Fibroblast of lung (primary cell): Measurements from ENCODE around the gene PARVG.

Experiments used
- EZH2 ChIP-seq: IDR thresholded peaks from 2 replicates; pipeline ENCODE4 v1.5.1; 2012; ENCODE audit warnings: low read length, control low read depth, mild to moderate bottlenecking; ENCODE audit errors: missing control alignments
- TF ChIP-seq, protein P1 (sequence below), 2 donors: IDR thresholded peaks in 1 of 2; conservative IDR thresholded peaks in 1 of 2; 1 replicate in 1 of 2; 2 replicates in 1 of 2; pipeline ENCODE4 v1.5.1; 2011 to 2012; ENCODE audit warnings: low read length in 2 of 2, control low read depth in 1 of 2, inconsistent platforms in 1 of 2, low read depth in 1 of 2, mild to moderate bottlenecking in 1 of 2

DNA sequence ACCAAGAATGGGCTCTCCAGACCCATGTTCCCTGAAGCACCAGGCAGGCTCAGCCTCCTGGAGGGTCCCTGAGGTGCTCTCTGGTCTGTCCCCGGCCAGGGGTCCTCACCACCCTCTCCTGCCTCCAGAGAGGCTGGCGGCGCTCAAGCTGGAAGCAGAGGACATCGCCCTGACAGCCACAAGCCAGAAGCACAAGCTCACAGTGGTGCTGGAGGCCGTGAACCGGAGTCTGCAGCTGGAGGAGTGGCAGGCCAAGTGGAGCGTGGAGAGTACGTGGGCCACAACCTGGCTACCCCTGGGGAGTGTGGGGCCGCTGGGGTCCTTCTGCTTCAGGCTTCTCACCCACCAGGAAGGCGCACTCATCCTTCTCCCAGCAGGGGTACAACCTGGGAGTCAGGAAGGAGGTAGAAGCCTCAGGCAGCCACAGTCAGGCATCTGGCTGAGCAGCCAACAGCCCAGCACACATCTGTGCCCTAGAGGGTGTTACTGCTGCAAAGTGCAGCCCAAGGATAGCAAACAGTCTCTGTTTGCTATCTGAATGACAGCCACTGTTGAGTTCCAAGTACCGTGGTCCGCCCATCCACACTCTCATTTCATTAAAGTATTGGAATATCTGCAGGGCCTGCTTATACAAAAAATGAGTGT lies 8.4 kb downstream of the PARVG start:
- TF ChIP-seq, protein P1, sequence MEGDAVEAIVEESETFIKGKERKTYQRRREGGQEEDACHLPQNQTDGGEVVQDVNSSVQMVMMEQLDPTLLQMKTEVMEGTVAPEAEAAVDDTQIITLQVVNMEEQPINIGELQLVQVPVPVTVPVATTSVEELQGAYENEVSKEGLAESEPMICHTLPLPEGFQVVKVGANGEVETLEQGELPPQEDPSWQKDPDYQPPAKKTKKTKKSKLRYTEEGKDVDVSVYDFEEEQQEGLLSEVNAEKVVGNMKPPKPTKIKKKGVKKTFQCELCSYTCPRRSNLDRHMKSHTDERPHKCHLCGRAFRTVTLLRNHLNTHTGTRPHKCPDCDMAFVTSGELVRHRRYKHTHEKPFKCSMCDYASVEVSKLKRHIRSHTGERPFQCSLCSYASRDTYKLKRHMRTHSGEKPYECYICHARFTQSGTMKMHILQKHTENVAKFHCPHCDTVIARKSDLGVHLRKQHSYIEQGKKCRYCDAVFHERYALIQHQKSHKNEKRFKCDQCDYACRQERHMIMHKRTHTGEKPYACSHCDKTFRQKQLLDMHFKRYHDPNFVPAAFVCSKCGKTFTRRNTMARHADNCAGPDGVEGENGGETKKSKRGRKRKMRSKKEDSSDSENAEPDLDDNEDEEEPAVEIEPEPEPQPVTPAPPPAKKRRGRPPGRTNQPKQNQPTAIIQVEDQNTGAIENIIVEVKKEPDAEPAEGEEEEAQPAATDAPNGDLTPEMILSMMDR (conservative IDR thresholded peaks at IDR 0.05 in 1 of 2, IDR thresholded peaks at IDR 0.05 in 1 of 2; ENCODE audit: low read depth in 1 of 2, low read length in 2 of 2) = no peak
- no peak for TF ChIP-seq EZH2
